Ishikawa (cell line): Measurements from ENCODE around the gene ARL14EPL.

Experiments used
- CEBPB ChIP-seq: IDR thresholded peaks from 2 replicates; pipeline ENCODE4 v1.6.1; 2012
- EGR1 ChIP-seq: IDR thresholded peaks from 2 replicates; pipeline ENCODE4 v1.6.1; 2012
- EP300 ChIP-seq: IDR thresholded peaks from 2 replicates; pipeline ENCODE4 v1.6.1; 2012; ENCODE audit warnings: borderline replicate concordance
- MAX ChIP-seq: IDR thresholded peaks from 2 replicates; pipeline ENCODE4 v1.6.1; 2012
- NFIC ChIP-seq: IDR thresholded peaks from 2 replicates; pipeline ENCODE4 v1.6.1; 2012
- RAD21 ChIP-seq: IDR thresholded peaks from 2 replicates; pipeline ENCODE4 v1.6.1; 2012; ENCODE audit warnings: low read depth
- REST ChIP-seq: IDR thresholded peaks from 2 replicates; pipeline ENCODE4 v1.6.1; 2012; ENCODE audit warnings: low read depth, mild to moderate bottlenecking
- TAF1 ChIP-seq: IDR thresholded peaks from 2 replicates; pipeline ENCODE4 v1.6.1; 2012; ENCODE audit warnings: low read depth, mild to moderate bottlenecking
- YY1 ChIP-seq: IDR thresholded peaks from 2 replicates; pipeline ENCODE4 v1.6.1; 2012; ENCODE audit warnings: low read depth

- no peak for TF ChIP-seq REST
- no peak for TF ChIP-seq NFIC
- TF ChIP-seq RAD21 = no peak
- TF ChIP-seq EP300 = no peak
- TF ChIP-seq MAX = no peak
- no peak for TF ChIP-seq TAF1
- no peak for TF ChIP-seq EGR1
- no peak for TF ChIP-seq CEBPB
- TF ChIP-seq YY1 = no peak
Measured at GRCh38 chr5:115983519-115983918, 48.8 kb upstream of the ARL14EPL start.
